ENCODE data around the gene MEGF8.

DNA sequence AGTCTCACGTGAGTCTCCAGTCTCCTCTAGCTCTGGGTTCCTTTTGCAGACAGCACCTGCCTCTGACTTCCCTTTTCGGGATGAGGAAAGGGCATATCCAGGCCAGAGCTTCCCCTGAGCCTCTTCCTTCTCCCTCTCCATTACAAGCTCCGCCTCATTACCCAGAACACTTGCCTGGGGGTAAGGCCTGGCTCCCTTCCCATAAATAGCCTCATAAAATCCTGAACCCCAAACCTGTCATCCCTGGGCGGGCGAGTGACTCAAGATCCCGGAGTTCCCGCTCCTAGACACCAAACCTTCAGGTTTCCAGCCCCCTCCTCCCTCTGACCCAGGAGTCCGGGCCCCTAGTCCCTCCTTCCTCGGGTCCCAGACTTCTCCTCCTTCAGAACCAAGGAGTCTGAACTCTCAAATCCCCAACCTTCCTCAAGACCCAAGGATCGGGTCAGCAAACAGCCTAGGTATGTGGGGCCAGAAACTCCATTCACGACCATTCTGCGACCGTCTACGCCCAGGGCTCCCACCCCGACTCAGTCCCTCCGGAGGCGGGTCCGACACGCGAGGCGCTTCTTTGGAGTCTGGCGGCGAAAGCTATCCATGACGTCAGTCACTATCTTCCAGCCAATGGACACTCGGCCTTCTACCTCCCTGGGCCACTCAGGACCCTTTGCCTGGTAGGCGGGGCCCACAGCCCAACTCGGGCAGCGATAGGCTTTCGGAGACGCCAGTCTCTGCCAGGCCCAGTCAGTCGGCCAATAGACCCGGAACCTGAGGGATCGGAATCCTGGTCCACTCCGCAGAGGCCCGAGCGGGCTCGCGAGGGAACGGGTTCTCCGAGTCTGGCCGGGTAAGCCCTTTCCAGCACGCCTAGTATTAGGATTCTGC lies 71.2 kb downstream of the MEGF8 start:
- TF ChIP-seq, protein P1, sequence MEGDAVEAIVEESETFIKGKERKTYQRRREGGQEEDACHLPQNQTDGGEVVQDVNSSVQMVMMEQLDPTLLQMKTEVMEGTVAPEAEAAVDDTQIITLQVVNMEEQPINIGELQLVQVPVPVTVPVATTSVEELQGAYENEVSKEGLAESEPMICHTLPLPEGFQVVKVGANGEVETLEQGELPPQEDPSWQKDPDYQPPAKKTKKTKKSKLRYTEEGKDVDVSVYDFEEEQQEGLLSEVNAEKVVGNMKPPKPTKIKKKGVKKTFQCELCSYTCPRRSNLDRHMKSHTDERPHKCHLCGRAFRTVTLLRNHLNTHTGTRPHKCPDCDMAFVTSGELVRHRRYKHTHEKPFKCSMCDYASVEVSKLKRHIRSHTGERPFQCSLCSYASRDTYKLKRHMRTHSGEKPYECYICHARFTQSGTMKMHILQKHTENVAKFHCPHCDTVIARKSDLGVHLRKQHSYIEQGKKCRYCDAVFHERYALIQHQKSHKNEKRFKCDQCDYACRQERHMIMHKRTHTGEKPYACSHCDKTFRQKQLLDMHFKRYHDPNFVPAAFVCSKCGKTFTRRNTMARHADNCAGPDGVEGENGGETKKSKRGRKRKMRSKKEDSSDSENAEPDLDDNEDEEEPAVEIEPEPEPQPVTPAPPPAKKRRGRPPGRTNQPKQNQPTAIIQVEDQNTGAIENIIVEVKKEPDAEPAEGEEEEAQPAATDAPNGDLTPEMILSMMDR (IDR thresholded peaks at IDR 0.05), result no peak
- TF ChIP-seq ZFX (IDR thresholded peaks at IDR 0.05; ENCODE audit: borderline replicate concordance), result no peak

Data from 22Rv1 (cell line).